Measurements from ENCODE around the gene WASL.
"Not testable (repeated sequence)": the region's sequence is repeated elsewhere in the genome, so short reads cannot be mapped to it uniquely, and the experiment has no call there.

Gene WASL

GRCh38 chr7:123787220-123788007 lies 38.6 kb upstream of the WASL start:
- Histone ChIP-seq H2AFZ (ENCODE audit: low read length, unreplicated experiment) (no peak overlapping the region), H3K27me3 (ENCODE audit: insufficient read depth, low read length) (no peaks in the 10 kb centered on the region), H3K4me1 (ENCODE audit: control insufficient read depth, insufficient read depth, low read length, unreplicated experiment) (peaks cover 8% of the 10 kb centered on the region), H3K36me3 (ENCODE audit: insufficient read depth, low read length) (no peaks in the 10 kb centered on the region), H3K79me2 (ENCODE audit: control insufficient read depth, insufficient read depth, low read length, unreplicated experiment) (no peaks in the 10 kb centered on the region), H3K27ac (ENCODE audit: low read depth, low read length) (no peak overlapping the region), H3K4me3 (ENCODE audit: low read depth, low read length) (no peak overlapping the region)

- Histone ChIP-seq H2AFZ (ENCODE audit: low read length, unreplicated experiment) (no peak overlapping the region), H3K4me1 (ENCODE audit: control insufficient read depth, insufficient read depth, low read length, unreplicated experiment) (peaks cover 8% of the 10 kb centered on the region), H3K79me2 (ENCODE audit: control insufficient read depth, insufficient read depth, low read length, unreplicated experiment) (no peaks in the 10 kb centered on the region), H3K27me3 (ENCODE audit: insufficient read depth, low read length) (no peaks in the 10 kb centered on the region), H3K36me3 (ENCODE audit: insufficient read depth, low read length) (no peaks in the 10 kb centered on the region), H3K4me3 (ENCODE audit: low read depth, low read length) (no peak overlapping the region), H3K27ac (ENCODE audit: low read depth, low read length) (no peak overlapping the region)
Observed at GRCh38 chr7:123784263-123784662, 35.5 kb upstream of the WASL start.

- Histone ChIP-seq H2AFZ (ENCODE audit: low read length, unreplicated experiment) (no peak overlapping the region), H3K27me3 (ENCODE audit: insufficient read depth, low read length) (no peaks in the 10 kb centered on the region), H3K4me1 (ENCODE audit: control insufficient read depth, insufficient read depth, low read length, unreplicated experiment) (peaks cover 8% of the 10 kb centered on the region), H3K4me3 (ENCODE audit: low read depth, low read length) (no peak overlapping the region), H3K27ac (ENCODE audit: low read depth, low read length) (no peak overlapping the region), H3K36me3 (ENCODE audit: insufficient read depth, low read length) (no peaks in the 10 kb centered on the region), H3K79me2 (ENCODE audit: control insufficient read depth, insufficient read depth, low read length, unreplicated experiment) (no peaks in the 10 kb centered on the region)
Observed at GRCh38 chr7:123783820-123784219, 35.0 kb upstream of the WASL start.

GRCh38 chr7:123782071-123782798 lies 33.4 kb upstream of the WASL start:
- H3K4me1 ChIP-seq (ENCODE audit: control insufficient read depth, insufficient read depth, low read length, unreplicated experiment): peaks cover under 1% of the 10 kb centered on the region
- no peaks in the 10 kb centered on the region for H3K27me3 ChIP-seq (ENCODE audit: insufficient read depth, low read length)
- no peak overlapping the region for H3K4me3 ChIP-seq (ENCODE audit: low read depth, low read length)
- H3K36me3 ChIP-seq (ENCODE audit: insufficient read depth, low read length): no peaks in the 10 kb centered on the region
- H2AFZ ChIP-seq (ENCODE audit: low read length, unreplicated experiment): no peak overlapping the region
- H3K27ac ChIP-seq (ENCODE audit: low read depth, low read length): no peak overlapping the region
- no peaks in the 10 kb centered on the region for H3K79me2 ChIP-seq (ENCODE audit: control insufficient read depth, insufficient read depth, low read length, unreplicated experiment)

GRCh38 chr7:123780472-123780871 lies 31.7 kb upstream of the WASL start:
- H2AFZ ChIP-seq (ENCODE audit: low read length, unreplicated experiment); H3K27me3 ChIP-seq (ENCODE audit: insufficient read depth, low read length); H3K4me1 ChIP-seq (ENCODE audit: control insufficient read depth, insufficient read depth, low read length, unreplicated experiment); H3K27ac ChIP-seq (ENCODE audit: low read depth, low read length); H3K79me2 ChIP-seq (ENCODE audit: control insufficient read depth, insufficient read depth, low read length, unreplicated experiment); H3K4me3 ChIP-seq (ENCODE audit: low read depth, low read length); H3K36me3 ChIP-seq (ENCODE audit: insufficient read depth, low read length): not testable (repeated sequence)

- no peak overlapping the region for H3K4me3 ChIP-seq (ENCODE audit: low read depth, low read length)
- no peaks in the 10 kb centered on the region for H3K79me2 ChIP-seq (ENCODE audit: control insufficient read depth, insufficient read depth, low read length, unreplicated experiment)
- H3K27ac ChIP-seq (ENCODE audit: low read depth, low read length): no peak overlapping the region
- H3K4me1 ChIP-seq (ENCODE audit: control insufficient read depth, insufficient read depth, low read length, unreplicated experiment): peaks cover 21% of the 10 kb centered on the region
- no peaks in the 10 kb centered on the region for H3K36me3 ChIP-seq (ENCODE audit: insufficient read depth, low read length)
- no peak overlapping the region for H2AFZ ChIP-seq (ENCODE audit: low read length, unreplicated experiment)
- no peaks in the 10 kb centered on the region for H3K27me3 ChIP-seq (ENCODE audit: insufficient read depth, low read length)
Observed at GRCh38 chr7:123774496-123774895, 25.7 kb upstream of the WASL start.

GRCh38 chr7:123773481-123773880 lies 24.7 kb upstream of the WASL start:
- H3K36me3 ChIP-seq (ENCODE audit: insufficient read depth, low read length): no peaks in the 10 kb centered on the region
- peaks cover 28% of the 10 kb centered on the region for H3K4me1 ChIP-seq (ENCODE audit: control insufficient read depth, insufficient read depth, low read length, unreplicated experiment)
- H2AFZ ChIP-seq (ENCODE audit: low read length, unreplicated experiment): no peak overlapping the region
- H3K27me3 ChIP-seq (ENCODE audit: insufficient read depth, low read length): no peaks in the 10 kb centered on the region
- H3K27ac ChIP-seq (ENCODE audit: low read depth, low read length): no peak overlapping the region
- H3K4me3 ChIP-seq (ENCODE audit: low read depth, low read length): no peak overlapping the region
- H3K79me2 ChIP-seq (ENCODE audit: control insufficient read depth, insufficient read depth, low read length, unreplicated experiment): no peaks in the 10 kb centered on the region

- H3K27me3 ChIP-seq (ENCODE audit: insufficient read depth, low read length): no peaks in the 10 kb centered on the region
- H3K4me3 ChIP-seq (ENCODE audit: low read depth, low read length): no peak overlapping the region
- peaks cover 28% of the 10 kb centered on the region for H3K4me1 ChIP-seq (ENCODE audit: control insufficient read depth, insufficient read depth, low read length, unreplicated experiment)
- H3K27ac ChIP-seq (ENCODE audit: low read depth, low read length): no peak overlapping the region
- H2AFZ ChIP-seq (ENCODE audit: low read length, unreplicated experiment): no peak overlapping the region
- H3K79me2 ChIP-seq (ENCODE audit: control insufficient read depth, insufficient read depth, low read length, unreplicated experiment): no peaks in the 10 kb centered on the region
- H3K36me3 ChIP-seq (ENCODE audit: insufficient read depth, low read length): no peaks in the 10 kb centered on the region
Observed at GRCh38 chr7:123772652-123773051, 23.8 kb upstream of the WASL start.

GRCh38 chr7:123771846-123772245 lies 23.0 kb upstream of the WASL start:
- Histone ChIP-seq H3K4me1 (ENCODE audit: control insufficient read depth, insufficient read depth, low read length, unreplicated experiment) (peaks cover 28% of the 10 kb centered on the region), H2AFZ (ENCODE audit: low read length, unreplicated experiment) (no peak overlapping the region), H3K36me3 (ENCODE audit: insufficient read depth, low read length) (no peaks in the 10 kb centered on the region), H3K4me3 (ENCODE audit: low read depth, low read length) (no peak overlapping the region), H3K27me3 (ENCODE audit: insufficient read depth, low read length) (no peaks in the 10 kb centered on the region), H3K27ac (ENCODE audit: low read depth, low read length) (no peak overlapping the region), H3K79me2 (ENCODE audit: control insufficient read depth, insufficient read depth, low read length, unreplicated experiment) (no peaks in the 10 kb centered on the region)

- peaks cover 28% of the 10 kb centered on the region for H3K4me1 ChIP-seq (ENCODE audit: control insufficient read depth, insufficient read depth, low read length, unreplicated experiment)
- peak overlapping the region; percentile 45; the same call in 1 of the 2 replicates for H3K4me3 ChIP-seq (ENCODE audit: low read depth, low read length)
- no peaks in the 10 kb centered on the region for H3K36me3 ChIP-seq (ENCODE audit: insufficient read depth, low read length)
- no peaks in the 10 kb centered on the region for H3K27me3 ChIP-seq (ENCODE audit: insufficient read depth, low read length)
- H3K79me2 ChIP-seq (ENCODE audit: control insufficient read depth, insufficient read depth, low read length, unreplicated experiment): no peaks in the 10 kb centered on the region
- H3K27ac ChIP-seq (ENCODE audit: low read depth, low read length): peak overlapping the region; percentile 66
- peak overlapping the region; percentile 11 for H2AFZ ChIP-seq (ENCODE audit: low read length, unreplicated experiment)
Observed at GRCh38 chr7:123771256-123771655, 22.5 kb upstream of the WASL start.

GRCh38 chr7:123770378-123770777 lies 21.6 kb upstream of the WASL start:
- Histone ChIP-seq H3K27me3 (ENCODE audit: insufficient read depth, low read length) (no peaks in the 10 kb centered on the region), H3K36me3 (ENCODE audit: insufficient read depth, low read length) (no peaks in the 10 kb centered on the region), H3K79me2 (ENCODE audit: control insufficient read depth, insufficient read depth, low read length, unreplicated experiment) (no peaks in the 10 kb centered on the region), H3K4me3 (ENCODE audit: low read depth, low read length) (peak overlapping the region; percentile 45), H3K27ac (ENCODE audit: low read depth, low read length) (peak overlapping the region; percentile 66), H3K4me1 (ENCODE audit: control insufficient read depth, insufficient read depth, low read length, unreplicated experiment) (peaks cover 28% of the 10 kb centered on the region), H2AFZ (ENCODE audit: low read length, unreplicated experiment) (peak overlapping the region; percentile 11)
